Stimulated activated CD8-positive, alpha-beta memory T cell treated with anti-CD3 and anti-CD28 coated beads, Interleukin-4, amount 100 ng/mL, for 24 hours (primary cell): Measurements from ENCODE around the gene SLC44A5.
"Not testable (repeated sequence)": the region's sequence is repeated elsewhere in the genome, so short reads cannot be mapped to it uniquely, and the experiment has no call there.

ENCODE experiments used
- DNase-seq: peaks from one replicate; pipeline ENCODE4 v3.0.0-alpha.2; 2020; ENCODE audit warnings: low read depth

Gene SLC44A5

GRCh38 chr1:75520862-75521475 is 89.9 kb downstream of the SLC44A5 start:
- DNase-seq: no peak

GRCh38 chr1:75519651-75520427 is 91.1 kb downstream of the SLC44A5 start:
- DNase-seq: no peak

- DNase-seq: no peak
Observed at GRCh38 chr1:75518686-75519085, 92.2 kb downstream of the SLC44A5 start.

GRCh38 chr1:75514270-75514669 is 96.6 kb downstream of the SLC44A5 start:
- no peak for DNase-seq

GRCh38 chr1:75506976-75507375 is 103.9 kb downstream of the SLC44A5 start:
- DNase-seq: no peak

GRCh38 chr1:75503221-75503974 is 107.5 kb downstream of the SLC44A5 start:
- no peak for DNase-seq

GRCh38 chr1:75502776-75503175 is 108.1 kb downstream of the SLC44A5 start:
- no peak for DNase-seq

- DNase-seq: no peak
Observed at GRCh38 chr1:75501577-75502295, 109.2 kb downstream of the SLC44A5 start.

GRCh38 chr1:75492011-75492410 is 118.9 kb downstream of the SLC44A5 start:
- DNase-seq: no peak

- DNase-seq: no peak
Observed at GRCh38 chr1:75487399-75487798, 123.5 kb downstream of the SLC44A5 start.

GRCh38 chr1:75484789-75485188 is 126.1 kb downstream of the SLC44A5 start:
- no peak for DNase-seq

GRCh38 chr1:75482951-75483350 is 128.0 kb downstream of the SLC44A5 start:
- DNase-seq: no peak

GRCh38 chr1:75476486-75476885 is 134.4 kb downstream of the SLC44A5 start:
- not testable (repeated sequence) for DNase-seq

- no peak for DNase-seq
Observed at GRCh38 chr1:75475696-75476095, 135.2 kb downstream of the SLC44A5 start.

- DNase-seq: no peak
Observed at GRCh38 chr1:75472971-75473603, 137.8 kb downstream of the SLC44A5 start.

GRCh38 chr1:75472089-75472970 is 138.6 kb downstream of the SLC44A5 start:
- DNase-seq: no peak

GRCh38 chr1:75471252-75471651 is 139.7 kb downstream of the SLC44A5 start:
- no peak for DNase-seq

- DNase-seq: no peak
Observed at GRCh38 chr1:75470448-75470847, 140.5 kb downstream of the SLC44A5 start.

GRCh38 chr1:75469586-75470173 is 141.2 kb downstream of the SLC44A5 start:
- DNase-seq: no peak

- no peak for DNase-seq
Observed at GRCh38 chr1:75461808-75462325, 149.0 kb downstream of the SLC44A5 start.
